Caco-2 (cell line): Measurements from ENCODE around the gene RAPGEF3. TPM values are rescaled to one million over a fixed set of nuclear protein-coding genes. Genes with fewer than 3 reads are reported as not detected.

ENCODE experiments used
- BruUV-seq: library from RNA; stranded (reverse); fragments of 400-500 nt; replicated peaks from 2 replicates; lab custom pipeline; 2021; lab: Mats Ljungman, UMichigan
- CTCF ChIA-PET: fragments of 300-600 bp; sonication (Branson Sonifier 250); formaldehyde crosslinking; loops from one replicate; lab custom pipeline; 2022; ENCODE audit warnings: antibody characterized with exemption; lab: Charles Lee
- POLR2A ChIA-PET: fragments of 300-600 bp; sonication (Branson Sonifier 250); formaldehyde crosslinking; loops from one replicate; lab custom pipeline; 2022; ENCODE audit warnings: antibody characterized with exemption; lab: Charles Lee
- DNase-seq, 2 experiments: peaks; one replicate each; pipeline versions ENCODE4 v3.0.0 to v3.0.0-alpha.2; 2020 to 2022
- H3K27me3 ChIP-seq: replicated peaks from 2 replicates; pipeline ENCODE4 v1.6.0; 2011; ENCODE audit warnings: low read length; ENCODE audit not compliant: control insufficient read depth, insufficient read depth
- H3K36me3 ChIP-seq: 2 replicates; pipeline ENCODE4 v1.5.1; 2011; ENCODE audit warnings: low read length; ENCODE audit not compliant: control insufficient read depth, insufficient read depth
- H3K4me1 ChIP-seq: fragments of 250-450 bp; sonication (Bioruptor Pico); 2 replicates; pipeline ENCODE4 v1.5.1; 2020; ENCODE audit warnings: mild to moderate bottlenecking
- H3K4me3 ChIP-seq: 2 replicates; pipeline ENCODE4 v1.5.1; 2011; ENCODE audit warnings: low read depth, mild to moderate bottlenecking, control low read depth, low read length
- H3K9me3 ChIP-seq: fragments of 250-450 bp; sonication (Bioruptor Pico); 2 replicates; pipeline ENCODE4 v1.5.1; 2020; ENCODE audit warnings: mild to moderate bottlenecking, moderate library complexity
- H3K27ac Mint-ChIP-seq: one replicate; pipeline ENCODE4 v1.8.0; 2022; ENCODE audit warnings: mixed read lengths; ENCODE audit not compliant: unreplicated experiment
- H3K27me3 Mint-ChIP-seq: one replicate; pipeline ENCODE4 v1.8.0; 2022; ENCODE audit warnings: mixed read lengths; ENCODE audit not compliant: insufficient read depth, unreplicated experiment
- H3K36me3 Mint-ChIP-seq: one replicate; pipeline ENCODE4 v1.8.0; 2022; ENCODE audit warnings: mild to moderate bottlenecking, mixed read lengths; ENCODE audit not compliant: insufficient read depth, unreplicated experiment
- H3K4me1 Mint-ChIP-seq: one replicate; pipeline ENCODE4 v1.8.0; 2022; ENCODE audit warnings: low read depth, mixed read lengths; ENCODE audit not compliant: unreplicated experiment
- H3K4me3 Mint-ChIP-seq: one replicate; pipeline ENCODE4 v1.8.0; 2022; ENCODE audit warnings: mild to moderate bottlenecking, moderate library complexity, mixed read lengths; ENCODE audit not compliant: unreplicated experiment
- H3K9me3 Mint-ChIP-seq: one replicate; pipeline ENCODE4 v1.8.0; 2022; ENCODE audit warnings: mixed read lengths; ENCODE audit not compliant: unreplicated experiment
- CTCF ChIP-seq, 2 experiments: fragments of 200-600 bp in 1 of 2; IDR thresholded peaks; 1 replicate in 1 of 2; 2 replicates in 1 of 2; pipeline versions ENCODE4 v1.5.1 to v1.8.0; 2011 to 2022; ENCODE audit warnings: antibody characterized with exemption in 1 of 2, control low read depth in 1 of 2, inconsistent platforms in 1 of 2, low read depth in 1 of 2, low read length in 1 of 2, mild to moderate bottlenecking in 1 of 2, moderate library complexity in 1 of 2; ENCODE audit not compliant: insufficient read depth in 1 of 2, severe bottlenecking in 1 of 2, unreplicated experiment in 1 of 2
- intact Hi-C: fragments of 100-400 bp; cut with micrococcal nuclease; formaldehyde crosslinking; loops from one replicate; pipeline ENCODE4 v1.10.0; 2022; ENCODE audit not compliant: unreplicated experiment
- total RNA-seq: library from RNA; stranded (reverse); gene quantifications from 2 replicates; pipeline ENCODE4 v1.2.3, GENCODE V29; 2022

RAPGEF3 gene
- total RNA-seq, 1 experiment from 2014 or later, result 1.2 TPM

GRCh38 chr12:47737936-47738594, 20.6 kb downstream of the RAPGEF3 start:
- no peaks in the 10 kb centered on the region for H3K9me3 Mint-ChIP-seq
- no peaks in the 10 kb centered on the region for H3K27me3 ChIP-seq
- POLR2A ChIA-PET, result no interaction called here
- no peaks in the 10 kb centered on the region for H3K27me3 Mint-ChIP-seq
- no peak overlapping the region for H3K4me3 Mint-ChIP-seq
- no peak overlapping the region for H3K4me3 ChIP-seq
- CTCF ChIA-PET, result interaction anchor here (0.9 kb wide), 1 partner anchor 15 kb away, joined by 7 read pairs; no protein-coding TSS in a partner anchor
- intact Hi-C loops, result no loop called here
- H3K36me3 ChIP-seq, result no peaks in the 10 kb centered on the region
- DNase-seq, result no peak
- peaks cover 5% of the 10 kb centered on the region for H3K36me3 Mint-ChIP-seq
- no peaks in the 10 kb centered on the region for H3K9me3 ChIP-seq
- no peaks in the 10 kb centered on the region for H3K4me1 Mint-ChIP-seq
- no TSS peak for BruUV-seq
- H3K4me1 ChIP-seq, result no peaks in the 10 kb centered on the region
- no peak overlapping the region for H3K27ac Mint-ChIP-seq
- no peak for TF ChIP-seq CTCF (IDR thresholded peaks at IDR 0.05; ENCODE audit: insufficient read depth in 1 of 2, low read depth in 1 of 2, low read length in 1 of 2, severe bottlenecking in 1 of 2, unreplicated experiment in 1 of 2)

- no peaks in the 10 kb centered on the region for H3K9me3 Mint-ChIP-seq
- H3K4me3 Mint-ChIP-seq, result no peak overlapping the region
- POLR2A ChIA-PET, result no interaction called here
- H3K4me1 ChIP-seq, result no peaks in the 10 kb centered on the region
- intact Hi-C loops, result no loop called here
- no TSS peak for BruUV-seq
- H3K27me3 Mint-ChIP-seq, result no peaks in the 10 kb centered on the region
- no peaks in the 10 kb centered on the region for H3K9me3 ChIP-seq
- no peak overlapping the region for H3K27ac Mint-ChIP-seq
- peaks cover 5% of the 10 kb centered on the region for H3K36me3 Mint-ChIP-seq
- no peak for DNase-seq
- CTCF ChIA-PET, result interaction anchor here (0.6 to 1.6 kb wide), 6 partner anchors 11 to 1175 kb away, joined by 3 to 17 read pairs (median 3); partner anchors contain the start of gene ENDOU
- no peaks in the 10 kb centered on the region for H3K4me1 Mint-ChIP-seq
- no peak for TF ChIP-seq CTCF (IDR thresholded peaks at IDR 0.05; ENCODE audit: insufficient read depth in 1 of 2, low read depth in 1 of 2, low read length in 1 of 2, severe bottlenecking in 1 of 2, unreplicated experiment in 1 of 2)
- H3K4me3 ChIP-seq, result no peak overlapping the region
- H3K27me3 ChIP-seq, result no peaks in the 10 kb centered on the region
- H3K36me3 ChIP-seq, result no peaks in the 10 kb centered on the region
Observed at GRCh38 chr12:47736877-47737676, 21.6 kb downstream of the RAPGEF3 start.

- H3K9me3 Mint-ChIP-seq, result no peaks in the 10 kb centered on the region
- no peaks in the 10 kb centered on the region for H3K9me3 ChIP-seq
- ChIA-PET CTCF (interaction anchor here (0.6 to 1.6 kb wide), 6 partner anchors 11 to 103 kb away, joined by 3 to 17 read pairs (median 3); partner anchors contain the start of gene ENDOU), POLR2A (no interaction called here)
- no peak overlapping the region for H3K4me3 ChIP-seq
- no peaks in the 10 kb centered on the region for H3K36me3 ChIP-seq
- H3K4me3 Mint-ChIP-seq, result no peak overlapping the region
- no peaks in the 10 kb centered on the region for H3K4me1 Mint-ChIP-seq
- BruUV-seq, result no TSS peak
- no peak overlapping the region for H3K27ac Mint-ChIP-seq
- no peaks in the 10 kb centered on the region for H3K27me3 Mint-ChIP-seq
- intact Hi-C loops, result no loop called here
- H3K4me1 ChIP-seq, result no peaks in the 10 kb centered on the region
- no peak for TF ChIP-seq CTCF (IDR thresholded peaks at IDR 0.05; ENCODE audit: insufficient read depth in 1 of 2, low read depth in 1 of 2, low read length in 1 of 2, severe bottlenecking in 1 of 2, unreplicated experiment in 1 of 2)
- peaks cover 5% of the 10 kb centered on the region for H3K36me3 Mint-ChIP-seq
- no peak for DNase-seq
- H3K27me3 ChIP-seq, result no peaks in the 10 kb centered on the region
Observed at GRCh38 chr12:47736216-47736615, 22.5 kb downstream of the RAPGEF3 start.
